CD4-positive, alpha-beta T cell treated with Interleukin-15 for 1 hour (primary cell): Measurements from ENCODE around the gene MYOCOS.

ENCODE experiments used
- DNase-seq: peaks from one replicate; pipeline ENCODE4 v3.0.0-alpha.2; 2020

The MYOCOS gene

DNA sequence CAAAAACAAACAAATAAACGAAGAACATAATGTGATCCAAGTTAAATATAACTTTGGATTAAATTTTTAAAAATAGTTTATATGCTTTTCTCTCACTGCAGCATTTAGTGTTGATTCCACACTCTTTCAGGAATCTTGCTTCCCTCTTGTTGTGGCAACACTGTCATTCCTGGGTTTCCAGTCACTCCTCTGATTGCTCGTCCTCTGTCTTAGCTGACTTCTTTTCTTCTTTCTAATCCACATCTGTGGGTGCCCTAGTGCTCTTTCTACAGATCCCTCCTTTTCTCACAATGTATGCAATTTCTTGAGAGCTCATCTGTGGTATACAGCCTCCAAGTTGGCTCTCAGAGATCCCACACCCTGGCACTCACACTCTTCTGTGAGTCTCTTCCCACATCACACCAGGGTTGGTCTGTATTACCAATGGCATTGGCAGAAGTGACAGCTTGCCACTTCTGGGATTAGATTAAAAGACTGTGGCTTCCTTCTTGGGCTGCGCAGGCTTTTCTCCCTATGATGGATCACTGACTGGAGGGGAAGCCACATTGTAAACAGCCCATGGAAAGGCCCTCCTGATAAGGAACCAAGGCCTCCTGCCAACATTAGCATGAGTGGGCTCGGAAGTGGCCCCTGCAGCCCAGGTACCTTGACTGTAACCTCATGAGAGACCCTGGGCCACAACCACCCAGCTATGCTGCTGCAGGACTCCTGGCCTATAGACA is 42.0 kb downstream of the MYOCOS start:
- DNase-seq, result no peak

DNA sequence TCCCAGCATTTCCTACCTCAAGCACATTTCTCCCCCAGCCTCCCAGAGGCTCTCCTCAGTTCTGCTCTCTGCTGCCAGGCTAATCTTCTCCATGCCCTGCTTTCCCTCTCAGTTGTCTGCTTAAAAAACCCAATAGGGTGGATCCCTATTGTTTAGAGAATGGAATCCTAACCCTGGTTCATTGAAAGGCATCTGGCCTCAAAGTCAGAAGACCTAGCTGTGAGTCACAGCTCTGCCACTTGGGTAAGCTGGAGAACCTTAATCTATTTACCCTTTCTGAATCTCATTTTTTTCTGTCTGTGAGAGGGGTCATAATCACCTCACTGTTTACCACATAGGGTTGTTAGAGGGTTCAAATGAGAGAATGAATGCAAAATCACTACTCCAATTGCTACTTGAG is 42.9 kb downstream of the MYOCOS start:
- no peak for DNase-seq

DNA sequence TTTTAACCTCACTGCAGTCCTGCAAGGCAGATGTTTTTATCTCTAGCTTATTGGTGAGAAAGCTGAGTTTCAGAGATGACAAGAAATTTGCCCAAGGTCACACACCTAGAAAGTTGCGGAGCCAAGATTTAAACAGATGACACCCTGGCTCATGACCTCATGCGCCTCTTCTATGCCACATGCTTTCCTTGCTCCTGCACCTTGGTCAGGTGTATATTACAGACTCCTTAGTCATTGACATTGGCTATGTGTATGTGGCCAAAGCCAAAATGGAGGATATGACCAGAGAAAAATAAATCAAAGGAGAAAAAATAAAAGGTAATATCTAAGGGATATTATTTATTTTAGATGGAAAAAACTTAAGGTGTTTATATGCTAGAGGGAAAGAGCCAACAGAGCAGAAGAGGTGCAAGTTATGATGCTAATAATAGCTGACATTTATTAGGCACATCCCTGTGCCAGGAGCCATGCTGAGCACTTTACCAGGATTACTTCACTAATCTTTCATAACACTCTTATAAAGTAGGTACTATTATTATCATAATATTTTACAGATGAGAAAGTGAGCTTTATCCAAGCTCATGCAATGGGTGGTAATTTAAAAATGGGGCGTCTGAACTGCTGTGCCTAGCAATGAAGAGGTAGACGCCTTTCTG is 44.2 kb downstream of the MYOCOS start:
- DNase-seq, result no peak

DNA sequence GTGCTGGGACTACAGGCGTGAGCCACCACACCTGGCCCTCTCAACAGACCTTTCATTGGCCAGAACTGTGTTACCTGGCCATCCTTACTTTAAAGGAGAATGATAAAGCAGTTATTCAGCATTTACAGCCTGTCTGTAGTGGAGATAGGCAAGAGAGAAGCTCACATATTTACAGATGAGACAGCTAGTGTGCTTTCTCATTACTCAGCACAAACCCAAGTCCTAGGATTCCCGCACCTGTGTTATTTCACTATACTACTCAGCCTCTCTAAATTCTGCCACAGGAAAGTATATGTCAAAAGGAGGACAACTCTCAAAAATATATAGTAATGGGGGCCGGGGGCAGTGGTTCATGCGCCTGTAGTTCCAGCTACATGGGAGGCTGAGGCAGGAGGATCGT is 46.3 kb downstream of the MYOCOS start:
- no peak for DNase-seq

DNA sequence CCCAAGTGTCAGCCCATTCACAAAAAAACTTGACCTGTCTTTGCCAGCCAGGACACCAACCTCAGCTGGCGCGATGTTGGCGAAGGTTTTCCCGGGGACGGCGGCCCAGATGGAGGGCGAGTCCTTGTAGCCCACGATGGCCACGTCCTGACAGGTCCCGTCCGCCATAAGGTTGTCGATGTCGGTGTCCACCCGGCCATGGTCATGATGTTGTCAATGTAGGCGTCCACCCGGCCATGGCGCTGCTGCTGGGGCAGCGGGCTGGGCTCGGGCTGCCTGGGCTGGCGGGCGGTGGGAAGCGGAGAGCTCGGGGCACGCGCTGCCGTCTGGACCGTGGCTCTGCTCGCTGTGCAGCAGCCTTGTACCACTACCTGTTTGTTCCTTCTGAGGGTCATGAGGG is 48.7 kb downstream of the MYOCOS start:
- no peak for DNase-seq

DNA sequence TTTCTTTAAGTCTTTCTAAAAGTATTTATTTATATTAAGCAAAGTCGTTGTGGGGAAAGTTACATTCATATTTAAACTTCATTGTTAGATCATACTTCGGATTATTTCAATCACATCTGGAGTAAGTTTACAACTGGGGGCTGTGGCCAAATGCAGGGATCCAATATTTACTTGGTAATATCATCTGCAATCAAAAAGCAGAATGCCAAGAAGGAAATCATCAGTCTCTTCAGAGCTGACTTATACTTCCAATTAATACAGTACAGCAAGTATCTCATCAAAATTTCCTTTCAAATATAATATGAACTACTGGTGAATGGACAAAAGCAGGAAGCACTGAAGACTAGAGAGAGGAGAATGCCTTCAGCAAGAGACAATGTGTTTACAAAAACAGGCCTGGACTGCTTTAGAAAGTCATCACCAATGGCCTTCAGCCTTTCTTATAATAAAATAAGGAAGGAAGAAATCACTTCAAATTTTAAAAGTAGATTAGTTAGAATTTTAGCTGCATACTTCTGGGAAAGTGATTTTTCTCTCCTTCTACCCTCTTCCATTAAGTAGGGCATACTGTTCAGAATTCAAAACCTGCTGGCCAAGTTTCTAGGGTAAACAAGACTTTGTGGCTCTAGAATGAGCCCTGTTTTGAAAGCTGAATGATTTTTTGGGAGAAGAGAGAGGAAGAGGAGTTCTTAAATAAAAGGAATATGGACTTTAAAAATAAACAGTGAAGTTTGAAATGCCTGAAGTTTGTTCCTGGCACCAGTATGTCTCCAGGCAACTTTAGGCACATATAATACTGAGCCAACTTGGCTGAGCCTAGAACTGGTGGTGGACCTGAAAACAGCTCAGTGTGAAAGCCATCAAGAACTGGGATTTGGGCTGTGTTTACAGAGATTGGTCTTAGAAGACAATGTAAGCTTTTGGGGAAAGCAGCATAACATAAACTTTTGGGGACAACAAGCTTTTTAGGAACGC is 52.7 kb downstream of the MYOCOS start:
- DNase-seq, result no peak
